Measurements from ENCODE around the gene GGT7. TPM values are rescaled to one million over a fixed set of nuclear protein-coding genes. Genes with fewer than 3 reads are reported as not detected.

GGT7 gene
- total and polyA plus RNA-seq, 9 of the 15 experiments (the other 6 are each of a cell fraction or from before 2014, with no cell fraction given), result 0.04 to 18.3 (median 5.9) TPM

GRCh38 chr20:34875642-34876405 lies 3.2 kb upstream of the GGT7 start (continued):
- TF ChIP-seq, protein P1, sequence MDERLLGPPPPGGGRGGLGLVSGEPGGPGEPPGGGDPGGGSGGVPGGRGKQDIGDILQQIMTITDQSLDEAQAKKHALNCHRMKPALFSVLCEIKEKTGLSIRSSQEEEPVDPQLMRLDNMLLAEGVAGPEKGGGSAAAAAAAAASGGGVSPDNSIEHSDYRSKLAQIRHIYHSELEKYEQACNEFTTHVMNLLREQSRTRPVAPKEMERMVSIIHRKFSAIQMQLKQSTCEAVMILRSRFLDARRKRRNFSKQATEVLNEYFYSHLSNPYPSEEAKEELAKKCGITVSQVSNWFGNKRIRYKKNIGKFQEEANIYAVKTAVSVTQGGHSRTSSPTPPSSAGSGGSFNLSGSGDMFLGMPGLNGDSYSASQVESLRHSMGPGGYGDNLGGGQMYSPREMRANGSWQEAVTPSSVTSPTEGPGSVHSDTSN (CRISPR knock-in tag; IDR thresholded peaks at IDR 0.05; ENCODE audit: low read depth), result peak; percentile 43
- TF ChIP-seq, protein P1 (tag; conservative IDR thresholded peaks at IDR 0.05; ENCODE audit: low read depth), result peak; percentile 74
- TF ChIP-seq BHLHE40 (IDR thresholded peaks at IDR 0.05; ENCODE audit: low read length) (no peak; the same call in 1 of the 2 replicates), ATF4 (CRISPR knock-in tag; IDR thresholded peaks at IDR 0.05) (no peak), PHF21A (IDR thresholded peaks at IDR 0.05; ENCODE audit: borderline replicate concordance, low read depth) (peak; percentile 70; the same call in 1 of the 2 replicates), RAD51 (IDR thresholded peaks at IDR 0.05; ENCODE audit: borderline replicate concordance, low read depth) (peak; percentile 32; the same call in 1 of the 2 replicates), EP300 (IDR thresholded peaks at IDR 0.05; ENCODE audit: low read length) (peak; percentile 32), PATZ1 (CRISPR knock-in tag; IDR thresholded peaks at IDR 0.05; ENCODE audit: borderline replicate concordance) (no peak), HNRNPUL1 (IDR thresholded peaks at IDR 0.05; ENCODE audit: low read length) (no peak), RBM22 (IDR thresholded peaks at IDR 0.05; ENCODE audit: low read depth, low read length, poor library complexity, severe bottlenecking) (no peak)
- TF ChIP-seq, protein P2, sequence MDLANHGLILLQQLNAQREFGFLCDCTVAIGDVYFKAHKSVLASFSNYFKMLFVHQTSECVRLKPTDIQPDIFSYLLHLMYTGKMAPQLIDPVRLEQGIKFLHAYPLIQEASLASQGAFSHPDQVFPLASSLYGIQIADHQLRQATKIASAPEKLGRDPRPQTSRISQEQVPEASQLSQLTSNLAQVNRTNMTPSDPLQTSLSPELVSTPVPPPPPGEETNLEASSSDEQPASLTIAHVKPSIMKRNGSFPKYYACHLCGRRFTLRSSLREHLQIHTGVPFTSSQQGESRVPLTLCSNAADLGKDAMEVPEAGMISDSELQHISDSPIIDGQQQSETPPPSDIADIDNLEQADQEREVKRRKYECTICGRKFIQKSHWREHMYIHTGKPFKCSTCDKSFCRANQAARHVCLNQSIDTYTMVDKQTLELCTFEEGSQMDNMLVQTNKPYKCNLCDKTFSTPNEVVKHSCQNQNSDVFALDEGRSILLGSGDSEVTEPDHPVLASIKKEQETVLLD (IDR thresholded peaks at IDR 0.05), result peak; percentile 30; the same call in 1 of the 2 replicates
- TF ChIP-seq, protein P3, sequence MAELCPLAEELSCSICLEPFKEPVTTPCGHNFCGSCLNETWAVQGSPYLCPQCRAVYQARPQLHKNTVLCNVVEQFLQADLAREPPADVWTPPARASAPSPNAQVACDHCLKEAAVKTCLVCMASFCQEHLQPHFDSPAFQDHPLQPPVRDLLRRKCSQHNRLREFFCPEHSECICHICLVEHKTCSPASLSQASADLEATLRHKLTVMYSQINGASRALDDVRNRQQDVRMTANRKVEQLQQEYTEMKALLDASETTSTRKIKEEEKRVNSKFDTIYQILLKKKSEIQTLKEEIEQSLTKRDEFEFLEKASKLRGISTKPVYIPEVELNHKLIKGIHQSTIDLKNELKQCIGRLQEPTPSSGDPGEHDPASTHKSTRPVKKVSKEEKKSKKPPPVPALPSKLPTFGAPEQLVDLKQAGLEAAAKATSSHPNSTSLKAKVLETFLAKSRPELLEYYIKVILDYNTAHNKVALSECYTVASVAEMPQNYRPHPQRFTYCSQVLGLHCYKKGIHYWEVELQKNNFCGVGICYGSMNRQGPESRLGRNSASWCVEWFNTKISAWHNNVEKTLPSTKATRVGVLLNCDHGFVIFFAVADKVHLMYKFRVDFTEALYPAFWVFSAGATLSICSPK (IDR thresholded peaks at IDR 0.05; ENCODE audit: borderline replicate concordance), result no peak
